ENCODE results near the gene TGFBR1.
"Not testable (repeated sequence)": the region's sequence is repeated elsewhere in the genome, so short reads cannot be mapped to it uniquely, and the experiment has no call there.

TGFBR1 gene

GRCh38 chr9:99076483-99077171, 28.3 kb upstream of the TGFBR1 start:
- no peak for DNase-seq

- no peak for DNase-seq
Measured at GRCh38 chr9:99078717-99079116, 26.2 kb upstream of the TGFBR1 start.

- DNase-seq: no peak
Measured at GRCh38 chr9:99079542-99079941, 25.4 kb upstream of the TGFBR1 start.

- DNase-seq: no peak
Measured at GRCh38 chr9:99083051-99083450, 21.9 kb upstream of the TGFBR1 start.

- DNase-seq: peak; percentile 68
Measured at GRCh38 chr9:99085949-99086948, 18.7 kb upstream of the TGFBR1 start.

GRCh38 chr9:99087462-99087861, 17.5 kb upstream of the TGFBR1 start:
- no peak for DNase-seq

GRCh38 chr9:99090336-99091130, 14.4 kb upstream of the TGFBR1 start:
- DNase-seq: peak; percentile 67

- DNase-seq: no peak
Measured at GRCh38 chr9:99092643-99093491, 12.0 kb upstream of the TGFBR1 start.

GRCh38 chr9:99093492-99093791, 11.5 kb upstream of the TGFBR1 start:
- DNase-seq: no peak

- no peak for DNase-seq
Measured at GRCh38 chr9:99095565-99095964, 9.3 kb upstream of the TGFBR1 start.

- DNase-seq: no peak
Measured at GRCh38 chr9:99096409-99096808, 8.5 kb upstream of the TGFBR1 start.

GRCh38 chr9:99099806-99100585, 4.9 kb upstream of the TGFBR1 start:
- DNase-seq: not testable (repeated sequence)

GRCh38 chr9:99101271-99101670, 3.6 kb upstream of the TGFBR1 start:
- no peak for DNase-seq

GRCh38 chr9:99101812-99102211, 3.1 kb upstream of the TGFBR1 start:
- DNase-seq: no peak

- no peak for DNase-seq
Measured at GRCh38 chr9:99103054-99103895, 1.6 kb upstream of the TGFBR1 start.

GRCh38 chr9:99103901-99104458, 933 bp upstream of the TGFBR1 start:
- peak; percentile 68 for DNase-seq

- DNase-seq: peak; percentile 70
Measured at GRCh38 chr9:99105152-99106043, 485 bp downstream of the TGFBR1 start.

- no peak for DNase-seq
Measured at GRCh38 chr9:99106044-99106375, 1.1 kb downstream of the TGFBR1 start.

- DNase-seq: no peak
Measured at GRCh38 chr9:99107421-99107820, 2.5 kb downstream of the TGFBR1 start.
